ENCODE results near the gene DHCR7. TPM values are rescaled to one million over a fixed set of nuclear protein-coding genes. Genes with fewer than 3 reads are reported as not detected.

The DHCR7 gene
- total RNA-seq, 4 donors from 2014 or later, result 2.5 to 7.3 (median 5.9) TPM

DNA sequence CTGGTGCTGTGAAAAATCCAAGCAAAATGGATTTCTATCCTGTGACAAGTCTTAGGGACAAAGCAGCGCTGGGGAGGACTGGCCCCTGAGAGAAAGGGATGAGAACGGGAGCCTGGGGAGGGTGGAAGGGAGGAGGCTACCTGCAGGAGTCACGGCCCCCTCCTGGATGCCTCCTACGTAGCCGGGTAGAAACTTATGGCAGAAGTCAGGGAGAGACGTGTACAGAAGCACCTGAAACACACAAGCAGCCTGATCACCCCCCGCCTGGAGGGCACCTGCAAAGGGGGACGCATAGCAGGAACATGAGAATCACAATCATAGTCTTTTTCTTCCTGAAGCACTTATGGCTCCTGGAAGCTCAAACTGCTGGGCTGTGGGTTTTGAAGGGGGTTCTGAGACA is 6.1 kb downstream of the DHCR7 start:
- H3K36me3 ChIP-seq, result peaks cover 0 to 34% of the 10 kb centered on the region in 2 donors
- DNase-seq, result no peak
- no peak overlapping the region for H3K27ac ChIP-seq
- no peak for ATAC-seq
- H3K4me3 ChIP-seq, result no peak overlapping the region
- H3K4me1 ChIP-seq, result no peaks in the 10 kb centered on the region
- no peaks in the 10 kb centered on the region for H3K27me3 ChIP-seq
- TF ChIP-seq, protein P1, sequence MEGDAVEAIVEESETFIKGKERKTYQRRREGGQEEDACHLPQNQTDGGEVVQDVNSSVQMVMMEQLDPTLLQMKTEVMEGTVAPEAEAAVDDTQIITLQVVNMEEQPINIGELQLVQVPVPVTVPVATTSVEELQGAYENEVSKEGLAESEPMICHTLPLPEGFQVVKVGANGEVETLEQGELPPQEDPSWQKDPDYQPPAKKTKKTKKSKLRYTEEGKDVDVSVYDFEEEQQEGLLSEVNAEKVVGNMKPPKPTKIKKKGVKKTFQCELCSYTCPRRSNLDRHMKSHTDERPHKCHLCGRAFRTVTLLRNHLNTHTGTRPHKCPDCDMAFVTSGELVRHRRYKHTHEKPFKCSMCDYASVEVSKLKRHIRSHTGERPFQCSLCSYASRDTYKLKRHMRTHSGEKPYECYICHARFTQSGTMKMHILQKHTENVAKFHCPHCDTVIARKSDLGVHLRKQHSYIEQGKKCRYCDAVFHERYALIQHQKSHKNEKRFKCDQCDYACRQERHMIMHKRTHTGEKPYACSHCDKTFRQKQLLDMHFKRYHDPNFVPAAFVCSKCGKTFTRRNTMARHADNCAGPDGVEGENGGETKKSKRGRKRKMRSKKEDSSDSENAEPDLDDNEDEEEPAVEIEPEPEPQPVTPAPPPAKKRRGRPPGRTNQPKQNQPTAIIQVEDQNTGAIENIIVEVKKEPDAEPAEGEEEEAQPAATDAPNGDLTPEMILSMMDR (IDR thresholded peaks at IDR 0.05 in 4 of 5, conservative IDR thresholded peaks at IDR 0.05 in 1 of 5), result no peak
- no peak for TF ChIP-seq POLR2A (IDR thresholded peaks at IDR 0.05)
- H3K9me3 ChIP-seq, result no peaks in the 10 kb centered on the region
- in situ Hi-C loops (cut with MboI; ENCODE audit: low sequenced_read_pairs in 4 of 4) (no loop called here), intact Hi-C loops (cut with DNase I; ENCODE audit: low total_unique reads) (no loop called here)

DNA sequence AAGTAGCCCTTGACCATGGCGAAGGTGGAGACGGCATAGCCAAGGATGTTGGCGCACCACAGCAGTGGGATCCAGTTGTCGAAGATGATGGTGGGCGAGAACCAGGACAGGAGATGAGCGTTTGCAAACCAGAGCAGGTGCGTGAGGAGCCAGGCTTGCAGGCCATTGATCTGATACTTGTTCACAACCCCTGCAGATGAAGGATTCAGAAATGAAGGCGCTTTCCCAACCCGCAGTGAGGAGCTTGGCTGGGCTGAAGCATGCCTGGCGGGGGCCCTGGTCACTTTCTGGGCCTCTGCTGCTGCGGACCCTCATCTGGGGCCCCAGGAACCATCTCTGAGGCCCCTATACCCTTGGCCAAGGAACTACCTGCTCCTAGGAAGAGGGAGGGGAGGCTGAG is 6.9 kb downstream of the DHCR7 start:
- H3K27ac ChIP-seq, result no peak overlapping the region

DNA sequence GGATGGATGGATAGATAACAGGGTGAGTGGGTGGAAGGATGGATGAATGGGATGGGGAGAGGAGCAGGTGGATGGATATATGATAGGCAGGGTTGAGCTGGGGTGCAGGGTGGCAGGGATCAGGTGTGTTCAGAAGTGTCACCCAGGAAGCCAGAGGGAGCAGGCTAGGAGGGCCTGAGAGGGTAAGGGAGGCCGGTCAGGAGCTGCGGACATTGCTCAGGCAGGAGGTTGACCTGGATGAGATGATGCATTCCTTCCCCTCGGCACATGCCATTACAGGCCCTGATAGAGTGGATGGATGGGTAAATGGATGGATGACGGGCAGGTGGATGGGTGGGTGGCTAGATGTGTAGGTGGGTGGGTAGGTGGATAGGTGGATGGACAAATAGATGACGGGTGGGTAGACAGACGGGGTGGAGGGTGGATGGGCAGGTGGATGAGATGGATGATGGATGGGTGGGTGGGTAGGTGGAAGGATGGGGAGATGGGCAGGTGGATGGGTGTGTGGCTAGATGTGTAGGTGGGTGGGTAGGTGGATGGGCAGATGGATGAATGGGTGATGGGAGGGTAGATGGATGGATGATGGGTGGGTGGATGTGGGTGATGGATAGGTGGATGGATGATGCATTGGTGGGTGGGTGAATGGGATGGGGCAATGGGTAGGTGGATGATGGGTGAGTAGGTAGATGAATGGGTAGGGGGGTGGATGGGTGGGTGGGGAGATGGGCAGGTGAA is 8.0 kb downstream of the DHCR7 start:
- Histone ChIP-seq H3K4me3 (no peak overlapping the region), H3K27me3 (no peaks in the 10 kb centered on the region), H3K27ac (no peak overlapping the region), H3K36me3 (peaks cover 0 to 34% of the 10 kb centered on the region in 2 donors), H3K9me3 (no peaks in the 10 kb centered on the region), H3K4me1 (no peaks in the 10 kb centered on the region)
- DNase-seq (no peak), ATAC-seq (no peak)
- intact Hi-C loops (cut with DNase I; ENCODE audit: low total_unique reads) (no loop called here), in situ Hi-C loops (cut with MboI; ENCODE audit: low sequenced_read_pairs in 4 of 4) (no loop called here)
- TF ChIP-seq, protein P1 (IDR thresholded peaks at IDR 0.05 in 4 of 5, conservative IDR thresholded peaks at IDR 0.05 in 1 of 5), result no peak

More for the DNA sequence above, 6.9 kb downstream of the DHCR7 start:
- intact Hi-C loops (cut with DNase I; ENCODE audit: low total_unique reads), result no loop called here
- in situ Hi-C loops (cut with MboI; ENCODE audit: low sequenced_read_pairs in 4 of 4), result no loop called here
- H3K27me3 ChIP-seq, result no peaks in the 10 kb centered on the region
- TF ChIP-seq, protein P1 (IDR thresholded peaks at IDR 0.05 in 4 of 5, conservative IDR thresholded peaks at IDR 0.05 in 1 of 5), result no peak
- no peak for TF ChIP-seq POLR2A (IDR thresholded peaks at IDR 0.05)
- H3K36me3 ChIP-seq, result peaks cover 0 to 34% of the 10 kb centered on the region in 2 donors
- ATAC-seq, result no peak
- no peaks in the 10 kb centered on the region for H3K9me3 ChIP-seq
- H3K4me1 ChIP-seq, result no peaks in the 10 kb centered on the region
- no peak for DNase-seq
- no peak overlapping the region for H3K4me3 ChIP-seq

DNA sequence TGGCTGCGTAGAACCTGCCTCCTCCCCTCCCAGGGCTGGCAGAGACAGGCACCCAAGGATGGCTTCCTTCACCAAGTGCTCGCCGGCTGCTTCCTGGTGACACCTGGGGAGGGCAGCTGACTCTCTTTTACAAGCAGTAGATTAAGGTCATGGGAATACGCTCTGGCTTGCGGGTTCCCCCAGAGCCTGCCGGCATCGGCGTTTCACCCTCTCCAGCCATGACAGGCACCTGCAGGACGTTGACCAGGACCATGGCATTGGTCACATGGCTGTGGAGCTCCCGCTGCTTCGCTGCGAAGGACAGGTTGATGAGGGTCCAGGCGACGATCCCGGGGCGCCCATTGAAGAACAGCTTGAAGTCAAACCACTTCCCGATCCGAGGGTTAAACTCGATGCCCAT is 9.5 kb downstream of the DHCR7 start:
- Histone ChIP-seq H3K27me3 (no peaks in the 10 kb centered on the region), H3K36me3 (peaks cover 0 to 29% of the 10 kb centered on the region in 2 donors), H3K4me1 (no peaks in the 10 kb centered on the region), H3K27ac (no peak overlapping the region), H3K9me3 (no peaks in the 10 kb centered on the region), H3K4me3 (no peak overlapping the region)
- TF ChIP-seq, protein P1 (IDR thresholded peaks at IDR 0.05 in 4 of 5, conservative IDR thresholded peaks at IDR 0.05 in 1 of 5), result no peak
- intact Hi-C loops (cut with DNase I; ENCODE audit: low total_unique reads) (no loop called here), in situ Hi-C loops (cut with MboI; ENCODE audit: low sequenced_read_pairs in 4 of 4) (no loop called here)
- DNase-seq (no peak), ATAC-seq (no peak)

DNA sequence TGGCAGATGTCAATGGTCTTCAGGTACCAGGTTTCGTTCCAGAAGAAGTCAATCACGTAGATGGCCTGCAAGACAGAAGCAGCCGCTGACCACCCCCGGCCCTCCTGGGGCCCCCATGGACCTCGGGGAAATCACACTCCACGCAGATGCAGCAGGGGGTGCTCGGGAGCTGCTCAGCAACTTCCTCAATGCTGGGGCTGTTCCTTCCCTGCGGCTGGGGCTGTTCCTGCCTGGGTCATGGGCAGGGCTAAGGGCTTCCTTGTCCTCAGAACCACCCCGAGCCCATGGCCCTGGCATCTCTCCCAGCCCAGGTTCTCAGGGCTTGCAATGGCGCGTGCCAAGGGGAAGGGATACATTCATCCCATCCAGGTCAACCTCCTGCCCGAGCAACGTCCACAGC is 10.3 kb downstream of the DHCR7 start:
- no peak overlapping the region for H3K4me3 ChIP-seq
- no peak for TF ChIP-seq POLR2A (IDR thresholded peaks at IDR 0.05)
- TF ChIP-seq, protein P1 (IDR thresholded peaks at IDR 0.05 in 4 of 5, conservative IDR thresholded peaks at IDR 0.05 in 1 of 5), result no peak
- DNase-seq (no peak), ATAC-seq (no peak)
- intact Hi-C loops (cut with DNase I; ENCODE audit: low total_unique reads), result no loop called here
- H3K27ac ChIP-seq, result no peak overlapping the region
- H3K36me3 ChIP-seq, result peaks cover 0 to 21% of the 10 kb centered on the region in 2 donors
- in situ Hi-C loops (cut with MboI; ENCODE audit: low sequenced_read_pairs in 4 of 4), result no loop called here
- no peaks in the 10 kb centered on the region for H3K4me1 ChIP-seq
- no peaks in the 10 kb centered on the region for H3K27me3 ChIP-seq
- H3K9me3 ChIP-seq, result no peaks in the 10 kb centered on the region
